H1 (cell line): Measurements from ENCODE around the gene SERPINE2.

Experiments
- FOSL1 ChIP-seq: IDR thresholded peaks from 2 replicates; pipeline ENCODE4 v1.6.1; 2011; ENCODE audit warnings: mild to moderate bottlenecking, low read depth, low read length, moderate library complexity; ENCODE audit not compliant: insufficient read depth
- GTF2F1 ChIP-seq: IDR thresholded peaks from 2 replicates; pipeline ENCODE4 v1.6.1; 2012; ENCODE audit warnings: low read depth, low read length, improper control_type of control experiment, borderline replicate concordance
- JUN ChIP-seq: IDR thresholded peaks from 2 replicates; pipeline ENCODE4 v1.6.1; 2011; ENCODE audit warnings: low read depth, mild to moderate bottlenecking, improper control_type of control experiment, low read length
- NRF1 ChIP-seq: IDR thresholded peaks from 2 replicates; pipeline ENCODE4 v1.6.1; 2011; ENCODE audit warnings: mild to moderate bottlenecking, low read depth, low read length, improper control_type of control experiment

- TF ChIP-seq JUN (no peak), GTF2F1 (no peak), FOSL1 (no peak), NRF1 (no peak)
These were observed 65.5 kb downstream of the SERPINE2 start for GRCh38 chr2:223973606-223974005.
